ENCODE data around the gene DECR2. TPM values are rescaled to one million over a fixed set of nuclear protein-coding genes. Genes with fewer than 3 reads are reported as not detected.

DECR2 gene
- total and polyA plus RNA-seq, 10 of the 15 experiments (the other 5 are each of a cell fraction or from before 2014, with no cell fraction given): 0.53 to 20.3 (median 6.0) TPM

DNA sequence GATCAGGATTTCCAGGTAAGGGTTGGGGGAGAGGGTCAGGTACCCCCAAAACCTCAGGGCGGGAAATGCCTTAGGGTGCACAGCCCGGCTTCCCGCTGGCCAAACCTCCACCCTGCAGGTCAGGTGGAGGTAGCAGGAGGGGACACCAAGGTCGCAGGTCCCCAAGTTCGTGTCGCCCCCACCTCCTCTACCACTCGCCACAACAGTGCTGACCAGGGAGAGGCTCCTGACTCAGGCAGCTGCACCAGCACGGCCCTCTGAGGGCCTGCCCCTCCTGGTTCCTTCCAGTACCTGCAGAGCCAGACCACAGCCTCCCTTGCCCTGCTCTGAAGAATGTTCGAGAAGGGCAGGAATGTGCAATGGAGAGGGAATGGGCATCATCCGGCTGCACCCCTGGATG is 35.2 kb upstream of the DECR2 start:
- H4K20me1 ChIP-seq (ENCODE audit: control insufficient read depth, insufficient read depth): no peaks in the 10 kb centered on the region
- no peak overlapping the region for H3K4me2 ChIP-seq (ENCODE audit: control insufficient read depth, insufficient read depth)
- RAD21 ChIA-PET (ENCODE audit: unreplicated experiment): no interaction called here
- intact Hi-C loops (cut with micrococcal nuclease; ENCODE audit: unreplicated experiment) (no loop called here), in situ Hi-C loops (cut with MboI) (loop anchor here (5.0 kb wide), 1 partner anchor 259 kb away; no protein-coding TSS in a partner anchor)
- no peak overlapping the region for H3K9ac ChIP-seq (ENCODE audit: control insufficient read depth, insufficient read depth, low read length)
- TF ChIP-seq CREM (IDR thresholded peaks at IDR 0.05; ENCODE audit: low read depth) (no peak), POLR2A (IDR thresholded peaks at IDR 0.05; ENCODE audit: low read depth, low read length) (peak; percentile 32; the same call in 1 of the 2 replicates)
- H2AFZ ChIP-seq (ENCODE audit: control insufficient read depth, low read depth, low read length): no peak overlapping the region
- no peak for FAIRE-seq
- CTCF ChIA-PET: no interaction called here
- no peaks in the 10 kb centered on the region for H3K27me3 ChIP-seq (replicated peaks in 1 of 2; ENCODE audit: control insufficient read depth in 2 of 2, insufficient read depth in 2 of 2, low read length in 1 of 2)
- BruUV-seq (replicated peaks): no TSS peak
- SMC1A ChIA-PET (ENCODE audit: uncharacterized antibody, unreplicated experiment): no interaction called here
- no peak for DNase-seq (ENCODE audit: low read depth, low spot score)
- H3K36me3 ChIP-seq (ENCODE audit: control insufficient read depth in 2 of 2, insufficient read depth in 2 of 2, low read length in 1 of 2): peaks cover 5 to 14% of the 10 kb centered on the region in 2 experiments; a peak in 3 of 4 replicates
- H3K27ac ChIP-seq (ENCODE audit: control insufficient read depth, insufficient read depth): no peak overlapping the region
- 96% methylated on average over 10 of the region's 10 CpGs for WGBS (ENCODE audit: insufficient coverage, insufficient replicate concordance, low lambda C conversion rate, missing lambda C conversion rate)
- no peak for ATAC-seq
- no peaks in the 10 kb centered on the region for H3K9me3 ChIP-seq (replicated peaks; ENCODE audit: control insufficient read depth, insufficient read depth, low read length)
- H3K4me1 ChIP-seq (ENCODE audit: control insufficient read depth, insufficient read depth, low read length): peaks cover 4% of the 10 kb centered on the region; the same call in 1 of the 2 replicates
- H3K79me2 ChIP-seq (ENCODE audit: control insufficient read depth, insufficient read depth, low read length): peaks cover 4% of the 10 kb centered on the region
- no peak overlapping the region for H3K4me3 ChIP-seq
- POLR2A ChIA-PET: no interaction called here

DNA sequence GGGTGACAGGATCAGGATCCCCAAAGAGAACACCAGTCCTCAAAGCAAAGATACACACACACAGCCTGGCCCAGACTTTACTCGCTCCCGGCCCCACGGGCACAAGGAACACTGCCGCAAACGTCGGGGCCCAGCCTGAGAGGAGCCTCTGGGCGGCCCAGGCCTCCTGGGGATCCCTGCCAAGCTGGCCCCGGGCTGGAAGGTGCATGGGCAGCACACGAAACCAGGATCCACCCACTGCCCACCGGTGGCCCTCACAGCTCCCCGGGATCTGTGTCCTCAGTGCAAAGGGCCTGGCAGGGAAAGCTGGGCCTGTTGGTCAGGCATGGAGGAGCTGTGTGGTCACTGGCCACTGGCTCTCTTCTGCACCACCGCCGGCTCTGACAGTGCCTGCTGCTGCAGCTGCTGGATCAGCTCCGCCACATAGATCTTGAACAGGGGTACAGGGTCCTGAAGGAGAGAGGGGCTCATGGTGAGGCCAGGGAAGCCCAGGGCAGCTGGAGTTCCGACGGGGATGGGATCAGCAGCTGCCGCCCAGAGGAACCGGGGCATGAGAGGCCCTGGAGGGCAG is 34.3 kb upstream of the DECR2 start:
- Histone ChIP-seq H3K79me2 (ENCODE audit: control insufficient read depth, insufficient read depth, low read length) (peaks cover 4% of the 10 kb centered on the region), H3K9me3 (replicated peaks; ENCODE audit: control insufficient read depth, insufficient read depth, low read length) (no peaks in the 10 kb centered on the region), H2AFZ (ENCODE audit: control insufficient read depth, low read depth, low read length) (no peak overlapping the region), H4K20me1 (ENCODE audit: control insufficient read depth, insufficient read depth) (no peaks in the 10 kb centered on the region), H3K9ac (ENCODE audit: control insufficient read depth, insufficient read depth, low read length) (no peak overlapping the region), H3K36me3 (ENCODE audit: control insufficient read depth in 2 of 2, insufficient read depth in 2 of 2, low read length in 1 of 2) (peaks cover 5 to 17% of the 10 kb centered on the region in 2 experiments; a peak in 3 of 4 replicates), H3K27ac (ENCODE audit: control insufficient read depth, insufficient read depth) (no peak overlapping the region), H3K4me1 (ENCODE audit: control insufficient read depth, insufficient read depth, low read length) (peaks cover 4% of the 10 kb centered on the region; the same call in 1 of the 2 replicates), H3K27me3 (replicated peaks in 1 of 2; ENCODE audit: control insufficient read depth in 2 of 2, insufficient read depth in 2 of 2, low read length in 1 of 2) (no peaks in the 10 kb centered on the region), H3K4me3 (no peak overlapping the region), H3K4me2 (ENCODE audit: control insufficient read depth, insufficient read depth) (no peak overlapping the region)
- intact Hi-C loops (cut with micrococcal nuclease; ENCODE audit: unreplicated experiment): no loop called here
- FAIRE-seq: no peak
- RAD21 ChIA-PET (ENCODE audit: unreplicated experiment): no interaction called here
- in situ Hi-C loops (cut with MboI): loop anchor here (5.0 kb wide), 1 partner anchor 260 kb away; no protein-coding TSS in a partner anchor
- POLR2A ChIA-PET: interaction anchor here (0.6 kb wide), 1 partner anchor 125 kb away, joined by 3 read pairs; no protein-coding TSS in a partner anchor
- CTCF ChIA-PET: interaction anchor here (0.6 kb wide), 1 partner anchor 1511 kb away, joined by 3 read pairs; no protein-coding TSS in a partner anchor
- DNase-seq (ENCODE audit: low read depth, low spot score): no peak
- WGBS (ENCODE audit: insufficient coverage, insufficient replicate concordance, low lambda C conversion rate, missing lambda C conversion rate): 92% methylated on average over 18 of the region's 18 CpGs
- SMC1A ChIA-PET (ENCODE audit: uncharacterized antibody, unreplicated experiment): no interaction called here
- no TSS peak for BruUV-seq (replicated peaks)
- ATAC-seq: no peak
- TF ChIP-seq KLF5 (IDR thresholded peaks at IDR 0.05; ENCODE audit: partially characterized antibody) (no peak), TAF1 (IDR thresholded peaks at IDR 0.05; ENCODE audit: borderline replicate concordance, low read depth, low read length) (no peak), FOXK2 (IDR thresholded peaks at IDR 0.05) (no peak), SMC3 (IDR thresholded peaks at IDR 0.05; ENCODE audit: borderline replicate concordance, low read length) (no peak), IKZF2 (IDR thresholded peaks at IDR 0.05) (no peak), KDM1A (IDR thresholded peaks at IDR 0.05; ENCODE audit: borderline replicate concordance) (no peak), ZNF384 (IDR thresholded peaks at IDR 0.05; ENCODE audit: borderline replicate concordance, low read depth, low read length) (no peak), NFYA (IDR thresholded peaks at IDR 0.05; ENCODE audit: borderline replicate concordance, low read depth, low read length) (no peak), CEBPB (IDR thresholded peaks at IDR 0.05; ENCODE audit: borderline replicate concordance in 1 of 2, low read depth in 2 of 2, low read length in 2 of 2) (no peak), MYC (IDR thresholded peaks at IDR 0.05; ENCODE audit: insufficient read depth, insufficient read length, insufficient replicate concordance, low read length, severe bottlenecking) (no peak), TARDBP (IDR thresholded peaks at IDR 0.05; ENCODE audit: borderline replicate concordance) (no peak)
- TF ChIP-seq, protein P1, sequence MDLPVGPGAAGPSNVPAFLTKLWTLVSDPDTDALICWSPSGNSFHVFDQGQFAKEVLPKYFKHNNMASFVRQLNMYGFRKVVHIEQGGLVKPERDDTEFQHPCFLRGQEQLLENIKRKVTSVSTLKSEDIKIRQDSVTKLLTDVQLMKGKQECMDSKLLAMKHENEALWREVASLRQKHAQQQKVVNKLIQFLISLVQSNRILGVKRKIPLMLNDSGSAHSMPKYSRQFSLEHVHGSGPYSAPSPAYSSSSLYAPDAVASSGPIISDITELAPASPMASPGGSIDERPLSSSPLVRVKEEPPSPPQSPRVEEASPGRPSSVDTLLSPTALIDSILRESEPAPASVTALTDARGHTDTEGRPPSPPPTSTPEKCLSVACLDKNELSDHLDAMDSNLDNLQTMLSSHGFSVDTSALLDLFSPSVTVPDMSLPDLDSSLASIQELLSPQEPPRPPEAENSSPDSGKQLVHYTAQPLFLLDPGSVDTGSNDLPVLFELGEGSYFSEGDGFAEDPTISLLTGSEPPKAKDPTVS (IDR thresholded peaks at IDR 0.05; ENCODE audit: low read depth, low read length): no peak
- TF ChIP-seq, protein P2, sequence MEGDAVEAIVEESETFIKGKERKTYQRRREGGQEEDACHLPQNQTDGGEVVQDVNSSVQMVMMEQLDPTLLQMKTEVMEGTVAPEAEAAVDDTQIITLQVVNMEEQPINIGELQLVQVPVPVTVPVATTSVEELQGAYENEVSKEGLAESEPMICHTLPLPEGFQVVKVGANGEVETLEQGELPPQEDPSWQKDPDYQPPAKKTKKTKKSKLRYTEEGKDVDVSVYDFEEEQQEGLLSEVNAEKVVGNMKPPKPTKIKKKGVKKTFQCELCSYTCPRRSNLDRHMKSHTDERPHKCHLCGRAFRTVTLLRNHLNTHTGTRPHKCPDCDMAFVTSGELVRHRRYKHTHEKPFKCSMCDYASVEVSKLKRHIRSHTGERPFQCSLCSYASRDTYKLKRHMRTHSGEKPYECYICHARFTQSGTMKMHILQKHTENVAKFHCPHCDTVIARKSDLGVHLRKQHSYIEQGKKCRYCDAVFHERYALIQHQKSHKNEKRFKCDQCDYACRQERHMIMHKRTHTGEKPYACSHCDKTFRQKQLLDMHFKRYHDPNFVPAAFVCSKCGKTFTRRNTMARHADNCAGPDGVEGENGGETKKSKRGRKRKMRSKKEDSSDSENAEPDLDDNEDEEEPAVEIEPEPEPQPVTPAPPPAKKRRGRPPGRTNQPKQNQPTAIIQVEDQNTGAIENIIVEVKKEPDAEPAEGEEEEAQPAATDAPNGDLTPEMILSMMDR (IDR thresholded peaks at IDR 0.05 in 2 of 3, conservative IDR thresholded peaks at IDR 0.05 in 1 of 3; ENCODE audit: control insufficient read depth in 2 of 3, extremely low read depth in 1 of 3, insufficient read depth in 1 of 3, low read depth in 3 of 3, low read length in 3 of 3): no peak

Measured in GM12878 (cell line).